ENCODE data around the gene VCL. TPM values are rescaled to one million over a fixed set of nuclear protein-coding genes. Genes with fewer than 3 reads are reported as not detected.

Gene VCL
- total RNA-seq, 2 donors from 2014 or later: 346 to 348 TPM

DNA sequence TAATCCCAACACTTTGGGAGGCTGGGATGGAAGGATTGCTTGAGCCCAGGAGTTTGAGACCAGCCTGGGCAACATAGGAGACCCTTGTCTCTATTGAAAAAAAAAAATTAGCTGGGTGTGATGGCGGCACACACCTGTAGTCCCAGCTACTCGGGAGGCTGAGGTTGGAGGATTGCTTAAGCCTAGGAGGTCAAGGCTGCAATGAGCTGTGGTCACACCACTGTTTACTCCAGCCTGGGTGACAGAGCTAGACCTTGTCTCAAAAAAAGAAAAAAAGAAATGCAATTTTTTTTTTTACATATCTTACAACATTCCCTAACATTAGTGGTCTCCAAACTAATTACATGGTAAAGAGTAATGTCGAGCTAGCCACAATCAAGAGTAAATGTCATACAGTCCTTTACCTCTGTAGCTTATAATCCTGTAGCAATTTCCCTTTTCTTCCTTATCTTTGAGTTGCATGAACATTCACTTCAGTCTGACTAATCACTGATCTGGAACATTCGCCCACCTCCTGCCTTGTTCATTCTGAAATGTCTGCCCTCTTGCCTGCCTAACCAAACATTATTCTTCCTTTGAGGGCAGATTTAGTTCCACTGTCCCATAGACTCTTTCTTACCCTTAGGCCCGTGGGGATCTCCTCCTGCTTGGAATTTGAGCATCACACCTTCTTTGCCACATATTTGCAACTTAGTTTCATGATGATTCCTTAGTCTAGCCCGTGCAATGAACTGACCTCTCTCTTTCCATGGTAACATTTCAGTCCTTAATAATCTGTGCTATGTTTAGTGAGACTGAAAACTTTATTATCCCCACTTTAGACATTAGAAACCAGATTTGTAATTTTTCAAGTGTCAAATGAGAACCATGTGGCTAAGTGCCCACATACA, 4.8 kb upstream of the VCL start:
- Histone ChIP-seq H3K27me3 (replicated peaks; ENCODE audit: insufficient read depth) (no peaks in the 10 kb centered on the region), H3K4me1 (ENCODE audit: control insufficient read depth in 1 of 2, low read depth in 2 of 2) (peaks cover 0 to 12% of the 10 kb centered on the region in 2 donors), H3K27ac (peak overlapping the region; percentile 40 to 55), H3K9me3 (no peaks in the 10 kb centered on the region), H3K4me3 (no peak overlapping the region), H3K36me3 (no peaks in the 10 kb centered on the region)
- no peak for ATAC-seq (ENCODE audit: insufficient number of reproducible peaks, low FRiP score, low read depth)
- no peak for DNase-seq (ENCODE audit: low spot score)
- TF ChIP-seq, protein P1, sequence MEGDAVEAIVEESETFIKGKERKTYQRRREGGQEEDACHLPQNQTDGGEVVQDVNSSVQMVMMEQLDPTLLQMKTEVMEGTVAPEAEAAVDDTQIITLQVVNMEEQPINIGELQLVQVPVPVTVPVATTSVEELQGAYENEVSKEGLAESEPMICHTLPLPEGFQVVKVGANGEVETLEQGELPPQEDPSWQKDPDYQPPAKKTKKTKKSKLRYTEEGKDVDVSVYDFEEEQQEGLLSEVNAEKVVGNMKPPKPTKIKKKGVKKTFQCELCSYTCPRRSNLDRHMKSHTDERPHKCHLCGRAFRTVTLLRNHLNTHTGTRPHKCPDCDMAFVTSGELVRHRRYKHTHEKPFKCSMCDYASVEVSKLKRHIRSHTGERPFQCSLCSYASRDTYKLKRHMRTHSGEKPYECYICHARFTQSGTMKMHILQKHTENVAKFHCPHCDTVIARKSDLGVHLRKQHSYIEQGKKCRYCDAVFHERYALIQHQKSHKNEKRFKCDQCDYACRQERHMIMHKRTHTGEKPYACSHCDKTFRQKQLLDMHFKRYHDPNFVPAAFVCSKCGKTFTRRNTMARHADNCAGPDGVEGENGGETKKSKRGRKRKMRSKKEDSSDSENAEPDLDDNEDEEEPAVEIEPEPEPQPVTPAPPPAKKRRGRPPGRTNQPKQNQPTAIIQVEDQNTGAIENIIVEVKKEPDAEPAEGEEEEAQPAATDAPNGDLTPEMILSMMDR (IDR thresholded peaks at IDR 0.05): no peak

- no peaks in the 10 kb centered on the region for H3K27me3 ChIP-seq (replicated peaks; ENCODE audit: insufficient read depth)
- TF ChIP-seq, protein P1 (IDR thresholded peaks at IDR 0.05): no peak
- no peak for DNase-seq (ENCODE audit: low spot score)
- H3K4me1 ChIP-seq (ENCODE audit: control insufficient read depth in 1 of 2, low read depth in 2 of 2): peaks cover 0 to 15% of the 10 kb centered on the region in 2 donors
- no peak overlapping the region for H3K4me3 ChIP-seq
- H3K36me3 ChIP-seq: no peaks in the 10 kb centered on the region
- H3K27ac ChIP-seq: no peak overlapping the region
- no peaks in the 10 kb centered on the region for H3K9me3 ChIP-seq
- no peak for ATAC-seq (ENCODE audit: insufficient number of reproducible peaks, low FRiP score, low read depth)
These were observed 2.9 kb upstream of the VCL start for GRCh38 chr10:73995035-73995358.

- no peaks in the 10 kb centered on the region for H3K9me3 ChIP-seq
- H3K36me3 ChIP-seq: no peaks in the 10 kb centered on the region
- no peak for ATAC-seq (ENCODE audit: insufficient number of reproducible peaks, low FRiP score, low read depth)
- peaks cover 8 to 39% of the 10 kb centered on the region in 2 donors for H3K4me1 ChIP-seq (ENCODE audit: control insufficient read depth in 1 of 2, low read depth in 2 of 2)
- H3K4me3 ChIP-seq: peak overlapping the region; percentile 93
- H3K27ac ChIP-seq: peak overlapping the region; percentile 68 to 95
- DNase-seq (ENCODE audit: low spot score): peak; percentile 15
- TF ChIP-seq, protein P1 (IDR thresholded peaks at IDR 0.05): no peak
- H3K27me3 ChIP-seq (replicated peaks; ENCODE audit: insufficient read depth): no peaks in the 10 kb centered on the region
These were observed 492 bp upstream of the VCL start for GRCh38 chr10:73997461-73997786.

DNA sequence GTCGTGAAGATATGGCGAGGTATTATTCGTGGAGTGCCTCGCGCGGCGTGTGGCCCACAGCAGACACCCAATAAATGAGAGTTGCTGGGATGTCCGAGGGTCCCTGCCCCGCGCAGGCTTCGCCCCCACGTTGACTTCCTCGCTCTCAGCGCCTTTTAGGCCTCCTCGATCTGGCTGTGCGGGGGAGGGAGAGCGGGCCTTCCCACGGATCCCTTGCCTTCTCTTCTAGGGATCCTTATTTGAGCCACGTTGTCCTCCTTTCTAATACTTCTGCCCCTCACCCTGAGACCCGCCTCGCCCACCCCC, 660 bp downstream of the VCL start:
- Histone ChIP-seq H3K4me1 (ENCODE audit: control insufficient read depth in 1 of 2, low read depth in 2 of 2) (peaks cover 8 to 38% of the 10 kb centered on the region in 2 donors), H3K4me3 (peak overlapping the region; percentile 93), H3K27ac (peak overlapping the region; percentile 95 to 97), H3K27me3 (replicated peaks; ENCODE audit: insufficient read depth) (no peaks in the 10 kb centered on the region), H3K9me3 (no peaks in the 10 kb centered on the region), H3K36me3 (no peaks in the 10 kb centered on the region)
- TF ChIP-seq, protein P1 (IDR thresholded peaks at IDR 0.05): no peak
- no peak for ATAC-seq (ENCODE audit: insufficient number of reproducible peaks, low FRiP score, low read depth)
- no peak for DNase-seq (ENCODE audit: low spot score)

DNA sequence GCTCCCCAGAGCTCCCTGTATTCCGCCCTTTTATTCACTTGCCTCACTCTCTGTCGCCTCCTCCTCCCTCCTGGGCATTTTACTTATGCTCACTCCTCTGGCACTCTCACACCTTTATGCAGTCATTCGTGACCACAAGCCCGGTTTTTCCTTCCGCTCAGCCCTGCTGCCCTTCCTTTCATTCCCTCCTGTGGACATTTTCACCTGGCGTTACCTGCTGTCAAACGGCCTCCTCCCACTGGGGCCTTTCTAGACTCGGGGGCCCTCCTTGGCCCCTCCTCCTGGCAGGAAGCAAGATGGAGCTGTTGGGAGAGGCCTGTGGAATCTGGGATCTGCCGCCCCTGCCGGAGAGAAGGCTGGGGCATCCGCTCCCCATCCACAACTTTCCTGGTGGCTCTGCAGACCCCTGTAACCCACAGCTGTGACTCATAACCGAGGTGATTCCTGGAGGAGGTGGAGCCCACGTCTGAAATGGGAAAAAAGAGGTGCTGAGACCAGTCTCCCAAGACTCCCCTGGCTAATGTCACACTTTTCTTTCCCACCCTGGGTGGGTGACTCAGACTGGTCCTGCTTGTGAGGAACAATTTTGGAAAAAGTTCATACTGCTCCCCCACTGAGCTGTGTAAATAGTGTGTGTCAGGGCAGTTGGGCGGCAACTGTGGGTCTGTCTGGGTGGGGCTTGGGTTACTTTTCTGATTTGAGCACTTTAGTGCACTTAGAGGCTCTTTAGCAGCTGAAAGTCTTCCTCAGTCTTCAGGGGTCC, 1.2 kb downstream of the VCL start:
- DNase-seq (ENCODE audit: low spot score): peak; percentile 57
- H3K9me3 ChIP-seq: no peaks in the 10 kb centered on the region
- peak; percentile 44 for ATAC-seq (ENCODE audit: insufficient number of reproducible peaks, low FRiP score, low read depth)
- H3K4me3 ChIP-seq: peak overlapping the region; percentile 93
- H3K27me3 ChIP-seq (replicated peaks; ENCODE audit: insufficient read depth): no peaks in the 10 kb centered on the region
- H3K36me3 ChIP-seq: no peaks in the 10 kb centered on the region
- H3K4me1 ChIP-seq (ENCODE audit: control insufficient read depth in 1 of 2, low read depth in 2 of 2): peaks cover 8 to 42% of the 10 kb centered on the region in 2 donors
- peak overlapping the region; percentile 95 to 97 for H3K27ac ChIP-seq
- TF ChIP-seq, protein P1 (IDR thresholded peaks at IDR 0.05): peak; percentile 57
